ENCODE measurements around the gene ST6GALNAC3.

The ST6GALNAC3 gene

DNA sequence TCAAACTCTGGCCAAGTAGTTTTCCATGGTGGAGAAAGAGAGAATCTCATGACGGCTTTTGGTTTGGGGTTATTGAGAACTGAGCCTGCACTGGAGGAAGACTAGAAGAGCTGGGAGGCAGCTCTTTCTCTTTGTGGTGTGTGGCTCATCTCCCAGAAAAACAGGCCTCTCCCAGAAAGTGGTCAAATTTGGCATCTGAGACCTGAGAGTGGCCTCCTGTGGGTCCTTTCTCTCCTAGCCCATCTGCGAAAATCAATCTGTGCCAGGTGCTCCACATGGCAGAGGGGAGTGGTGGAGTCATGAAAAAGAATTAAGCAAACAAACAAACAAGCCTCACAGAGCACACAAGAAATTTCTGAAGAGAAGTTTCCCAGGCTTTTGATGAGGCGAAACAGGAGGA lies 305.0 kb downstream of the ST6GALNAC3 start:
- TF ChIP-seq, protein P1, sequence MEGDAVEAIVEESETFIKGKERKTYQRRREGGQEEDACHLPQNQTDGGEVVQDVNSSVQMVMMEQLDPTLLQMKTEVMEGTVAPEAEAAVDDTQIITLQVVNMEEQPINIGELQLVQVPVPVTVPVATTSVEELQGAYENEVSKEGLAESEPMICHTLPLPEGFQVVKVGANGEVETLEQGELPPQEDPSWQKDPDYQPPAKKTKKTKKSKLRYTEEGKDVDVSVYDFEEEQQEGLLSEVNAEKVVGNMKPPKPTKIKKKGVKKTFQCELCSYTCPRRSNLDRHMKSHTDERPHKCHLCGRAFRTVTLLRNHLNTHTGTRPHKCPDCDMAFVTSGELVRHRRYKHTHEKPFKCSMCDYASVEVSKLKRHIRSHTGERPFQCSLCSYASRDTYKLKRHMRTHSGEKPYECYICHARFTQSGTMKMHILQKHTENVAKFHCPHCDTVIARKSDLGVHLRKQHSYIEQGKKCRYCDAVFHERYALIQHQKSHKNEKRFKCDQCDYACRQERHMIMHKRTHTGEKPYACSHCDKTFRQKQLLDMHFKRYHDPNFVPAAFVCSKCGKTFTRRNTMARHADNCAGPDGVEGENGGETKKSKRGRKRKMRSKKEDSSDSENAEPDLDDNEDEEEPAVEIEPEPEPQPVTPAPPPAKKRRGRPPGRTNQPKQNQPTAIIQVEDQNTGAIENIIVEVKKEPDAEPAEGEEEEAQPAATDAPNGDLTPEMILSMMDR (IDR thresholded peaks at IDR 0.05; ENCODE audit: insufficient read depth, low read depth, low read length, missing control alignments) = no peak
- no peak overlapping the region for H3K4me3 ChIP-seq (ENCODE audit: low read length)
- no peak for DNase-seq (ENCODE audit: low read depth)

DNA sequence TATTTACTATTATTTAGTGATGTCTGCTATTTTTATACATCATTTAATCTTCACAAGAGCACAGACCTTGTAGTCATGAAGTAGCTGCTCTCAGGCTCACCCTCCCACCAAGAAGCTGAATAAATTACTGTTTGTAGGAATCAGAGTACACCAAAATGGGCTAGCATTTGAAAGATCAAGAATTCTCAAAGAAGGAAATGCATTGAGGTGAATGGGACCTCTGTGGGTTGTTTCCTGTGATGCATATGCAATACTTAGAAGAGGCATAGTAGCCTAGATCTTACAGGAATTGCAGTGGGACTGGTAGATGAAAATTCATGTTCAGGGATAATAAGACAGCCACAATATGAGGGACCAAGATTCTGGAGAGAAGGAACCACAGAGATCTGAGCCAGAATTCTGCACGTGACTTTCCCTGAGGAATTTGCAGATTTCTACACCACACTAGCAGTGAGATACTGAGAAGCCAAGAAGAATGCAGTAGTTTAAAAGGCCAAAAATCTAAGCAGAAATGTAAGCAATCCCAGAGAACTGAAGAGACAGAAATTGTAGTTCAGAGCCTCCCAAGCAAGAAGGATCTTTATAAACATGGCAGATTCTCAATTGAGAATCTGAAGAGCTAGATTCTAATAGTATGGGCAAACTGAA lies 307.0 kb downstream of the ST6GALNAC3 start:
- no peak for DNase-seq (ENCODE audit: low read depth)
- TF ChIP-seq, protein P1 (IDR thresholded peaks at IDR 0.05; ENCODE audit: insufficient read depth, low read depth, low read length, missing control alignments) = no peak
- no peak overlapping the region for H3K4me3 ChIP-seq (ENCODE audit: low read length)

DNA sequence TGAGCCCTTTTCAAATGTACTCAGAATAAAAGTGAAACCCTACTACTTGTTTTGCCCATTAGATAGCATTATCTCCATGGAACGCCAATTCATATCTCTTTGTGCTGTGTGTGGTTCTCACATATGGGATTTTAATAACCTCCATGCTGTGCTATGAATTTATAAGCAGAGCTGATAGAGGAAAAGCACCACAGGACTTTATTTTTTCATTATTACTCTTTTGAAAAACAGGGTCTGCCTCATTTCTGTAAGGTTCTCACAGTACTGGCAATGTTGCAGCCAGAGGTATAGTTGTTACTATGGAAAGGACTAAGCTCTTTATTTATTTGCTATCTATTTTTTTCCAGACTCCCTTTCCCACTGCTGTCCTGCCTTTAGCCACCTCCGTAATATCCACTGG lies 313.7 kb downstream of the ST6GALNAC3 start:
- TF ChIP-seq, protein P1 (IDR thresholded peaks at IDR 0.05; ENCODE audit: insufficient read depth, low read depth, low read length, missing control alignments) = no peak
- H3K4me3 ChIP-seq (ENCODE audit: low read length) = no peak overlapping the region
- no peak for DNase-seq (ENCODE audit: low read depth)

DNA sequence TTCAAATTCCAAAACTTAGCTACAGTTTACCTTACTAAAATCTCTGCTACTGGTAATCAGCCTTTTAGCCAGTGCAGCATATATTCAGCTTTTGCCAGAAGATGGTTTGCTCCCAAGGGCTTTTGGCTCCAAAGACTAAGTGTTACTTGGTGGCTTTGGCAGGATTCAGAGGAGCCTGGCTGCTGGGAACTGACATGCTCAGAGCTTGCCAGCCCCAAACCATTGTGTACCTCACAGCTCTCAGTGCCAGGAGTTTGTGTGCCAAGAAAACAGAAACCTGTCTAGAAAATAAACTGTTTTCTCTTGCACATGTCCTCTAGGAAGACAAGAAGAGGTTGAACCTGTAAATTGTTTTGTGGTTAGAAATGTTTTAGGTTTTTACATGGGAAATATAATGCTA lies 315.9 kb downstream of the ST6GALNAC3 start:
- TF ChIP-seq, protein P1 (IDR thresholded peaks at IDR 0.05; ENCODE audit: insufficient read depth, low read depth, low read length, missing control alignments) = no peak

DNA sequence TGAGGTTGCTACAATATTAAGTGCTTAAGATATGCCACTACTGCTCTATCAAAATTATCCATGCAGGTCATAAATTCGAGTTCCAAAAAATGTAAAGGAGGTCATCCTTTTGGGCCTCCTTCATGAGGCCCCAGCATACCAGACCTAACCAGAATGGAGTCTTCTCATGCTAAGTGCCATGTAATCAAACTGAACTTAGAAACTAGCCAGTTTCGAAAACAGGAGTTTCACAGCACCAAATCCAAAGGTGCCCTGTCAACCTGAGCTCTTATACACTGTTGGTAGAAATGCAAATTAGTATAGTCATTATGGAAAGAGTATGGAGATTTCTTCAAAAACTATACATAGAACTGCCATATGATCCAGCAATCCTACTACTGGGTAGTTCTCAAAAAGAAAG lies 320.5 kb downstream of the ST6GALNAC3 start:
- TF ChIP-seq, protein P1 (IDR thresholded peaks at IDR 0.05; ENCODE audit: insufficient read depth, low read depth, low read length, missing control alignments) = no peak
- no peak overlapping the region for H3K4me3 ChIP-seq (ENCODE audit: low read length)
- DNase-seq (ENCODE audit: low read depth) = no peak

More for the DNA sequence above, 315.9 kb downstream of the ST6GALNAC3 start:
- no peak overlapping the region for H3K4me3 ChIP-seq (ENCODE audit: low read length)
- DNase-seq (ENCODE audit: low read depth) = no peak

DNA sequence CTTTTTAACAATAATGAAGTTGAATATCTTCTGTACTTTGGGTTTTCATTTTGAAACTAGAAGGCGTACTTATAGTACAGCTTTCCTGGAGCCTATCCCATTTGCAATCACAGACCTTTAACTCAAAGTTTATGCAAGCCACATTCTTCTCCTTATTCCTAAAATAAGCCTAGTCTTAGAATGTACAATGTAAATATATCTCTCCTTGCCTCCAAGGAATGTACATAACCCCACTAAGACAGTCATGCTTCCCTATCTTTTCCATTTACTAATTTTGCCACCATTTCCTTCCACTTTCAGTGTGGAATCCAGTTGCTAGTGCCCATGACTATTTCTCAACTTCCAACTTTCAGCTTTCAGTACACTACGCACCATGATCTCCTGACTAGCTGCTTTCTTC lies 327.6 kb downstream of the ST6GALNAC3 start:
- TF ChIP-seq, protein P1 (IDR thresholded peaks at IDR 0.05; ENCODE audit: insufficient read depth, low read depth, low read length, missing control alignments) = no peak
- no peak for DNase-seq (ENCODE audit: low read depth)
- H3K4me3 ChIP-seq (ENCODE audit: low read length) = no peak overlapping the region

DNA sequence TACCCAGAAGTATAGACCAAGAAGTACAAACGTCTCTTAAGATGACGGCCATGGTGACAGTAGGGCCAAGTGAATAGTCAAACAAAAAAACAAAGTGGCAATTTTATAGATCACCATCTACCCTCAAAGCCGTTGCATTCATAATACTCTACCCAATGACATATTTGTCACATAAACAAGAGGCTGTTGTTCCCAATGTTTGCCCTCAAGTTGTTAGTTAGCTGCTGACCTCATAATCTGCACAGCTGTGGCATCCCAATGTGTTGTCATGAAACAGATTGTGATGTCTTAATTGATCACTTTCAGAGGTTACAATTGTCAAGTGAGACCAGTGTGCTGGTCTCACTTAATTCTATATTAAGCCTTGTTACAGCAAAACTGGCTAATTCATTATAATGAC lies 333.8 kb downstream of the ST6GALNAC3 start:
- TF ChIP-seq, protein P1 (IDR thresholded peaks at IDR 0.05; ENCODE audit: insufficient read depth, low read depth, low read length, missing control alignments) = no peak
- DNase-seq (ENCODE audit: low read depth) = no peak
- H3K4me3 ChIP-seq (ENCODE audit: low read length) = no peak overlapping the region

Data from epithelial cell of esophagus (primary cell).